CD4-positive, alpha-beta T cell treated with Interleukin-17A for 1 hour (primary cell): ENCODE measurements around the gene BLMH.
A peak's percentile ranks its signal among the peaks of the same experiment; 100 is the strongest.

Source experiments
- DNase-seq: peaks from one replicate; pipeline ENCODE4 v3.0.0-alpha.2; 2020

BLMH gene

DNA sequence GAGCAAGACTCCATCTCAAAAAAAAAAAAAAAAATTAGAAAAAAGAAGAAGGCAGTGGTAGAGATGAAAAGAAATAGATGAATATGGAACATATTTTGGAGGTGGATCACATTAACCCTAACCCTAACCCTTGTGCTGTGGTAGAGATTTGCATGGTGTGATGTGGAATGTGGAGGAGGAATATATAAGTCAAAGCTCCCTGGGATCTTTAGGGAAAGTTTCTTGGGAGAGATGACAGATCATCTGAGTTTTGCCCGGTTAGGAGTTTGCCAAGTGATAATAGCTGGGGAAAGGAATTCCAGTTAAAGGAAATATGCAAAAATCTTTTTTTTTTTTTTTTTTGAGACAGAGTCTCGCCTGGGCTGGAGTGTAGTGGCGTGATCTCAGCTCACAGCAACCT, 13.0 kb upstream of the BLMH start:
- no peak for DNase-seq

DNA sequence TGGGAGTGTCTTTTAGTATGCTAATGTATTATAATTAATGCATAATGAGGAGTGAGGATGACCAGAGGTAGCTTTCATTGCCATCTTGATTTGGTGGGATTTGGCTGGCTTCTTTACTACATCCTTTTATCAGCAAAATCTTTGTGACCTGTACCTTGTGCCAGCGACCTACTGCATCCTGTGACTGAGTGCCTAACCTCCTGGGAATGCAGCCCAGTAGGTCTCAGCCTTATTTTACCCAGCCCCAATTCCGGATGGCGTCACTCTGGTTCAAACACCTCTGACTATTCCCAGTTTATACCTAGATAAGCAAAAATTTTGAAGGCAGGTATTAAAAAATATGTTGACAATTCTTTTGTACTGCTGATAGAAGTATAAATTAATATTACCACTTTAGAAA, 10.5 kb upstream of the BLMH start:
- DNase-seq: no peak

DNA sequence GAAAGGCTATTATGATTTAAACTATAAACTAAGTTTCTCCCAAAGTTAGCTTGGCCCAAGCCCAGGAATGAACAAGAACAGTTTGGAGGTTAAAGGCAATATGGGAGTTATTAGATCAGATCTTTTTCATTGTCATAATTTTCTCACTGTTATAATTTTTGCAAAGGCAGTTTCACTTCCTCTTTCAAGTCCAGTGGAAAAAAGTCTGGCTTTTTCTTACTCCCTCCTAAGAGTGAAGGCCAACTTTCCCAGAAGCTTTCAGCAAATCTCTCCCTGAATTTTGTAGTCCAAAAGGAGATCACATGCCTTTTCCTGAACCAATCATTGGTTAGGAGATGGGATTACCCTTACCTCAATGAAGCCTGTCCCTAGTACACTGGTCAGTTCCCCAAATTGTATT, 9.1 kb upstream of the BLMH start:
- DNase-seq: no peak

DNA sequence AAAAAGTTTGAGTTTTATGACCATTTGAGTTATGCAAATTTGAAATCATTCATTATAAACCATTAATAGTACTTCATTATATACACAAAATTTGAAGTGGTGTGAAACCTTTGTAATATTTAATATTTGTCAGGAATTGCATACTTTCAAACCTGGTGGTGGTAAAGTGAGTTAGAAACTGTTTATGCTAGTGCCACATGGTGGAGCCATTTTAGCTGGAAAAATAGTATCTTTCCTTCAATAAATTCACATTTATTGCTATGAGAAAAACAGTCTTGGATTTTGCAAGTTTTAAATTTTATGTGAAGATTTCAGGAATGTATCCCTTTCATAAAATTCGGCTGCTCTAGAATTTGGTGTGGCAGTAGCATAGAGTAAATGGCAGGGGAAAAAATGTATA, 7.3 kb upstream of the BLMH start:
- DNase-seq: no peak

DNA sequence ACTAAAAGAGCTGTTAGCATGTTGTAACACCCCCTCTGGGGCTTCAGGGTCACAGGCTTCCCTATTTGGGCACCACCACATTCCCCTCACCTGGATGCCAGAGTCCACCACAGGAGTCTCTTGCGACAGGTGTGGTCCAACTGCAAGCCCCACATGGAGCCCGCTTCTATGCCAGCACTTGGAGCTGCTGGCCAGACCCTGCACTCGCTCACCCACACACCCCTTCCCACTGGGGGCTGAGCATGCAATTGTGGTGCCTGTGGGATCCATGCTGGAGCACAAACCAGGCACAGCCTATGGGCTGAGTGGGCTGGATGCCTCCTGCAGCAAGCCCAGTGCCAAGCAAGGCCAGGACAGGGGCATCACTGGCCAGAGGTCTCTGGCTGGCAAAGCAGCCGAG, 6.0 kb upstream of the BLMH start:
- DNase-seq: no peak

DNA sequence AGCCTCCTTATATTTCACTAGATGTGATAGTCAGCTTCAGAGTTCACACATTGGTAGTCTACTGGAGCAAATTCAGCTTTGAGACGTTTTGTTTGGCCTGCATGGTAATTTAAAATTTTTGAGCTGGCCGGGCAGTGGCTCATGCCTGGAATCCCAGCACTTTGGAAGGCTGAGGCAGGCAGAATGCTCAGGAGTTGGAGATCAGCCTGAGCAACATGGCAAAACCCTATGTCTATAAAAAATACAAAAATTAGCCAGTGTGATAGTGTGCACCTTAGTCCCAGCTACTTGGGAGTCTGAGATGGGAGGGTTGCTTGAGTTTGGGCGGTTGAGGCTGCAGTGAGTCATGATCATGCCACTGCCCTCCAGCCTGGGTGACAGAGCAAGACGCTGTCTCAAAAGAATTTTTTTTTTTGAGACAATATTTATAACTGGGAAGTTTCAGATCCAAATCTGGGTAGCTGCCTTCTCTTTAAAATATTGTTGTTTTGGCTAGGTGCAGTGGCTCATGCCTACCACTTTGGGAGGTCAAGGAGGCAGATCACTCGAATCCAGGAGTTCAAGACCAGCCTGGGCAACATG, 4.8 kb upstream of the BLMH start:
- no peak for DNase-seq

DNA sequence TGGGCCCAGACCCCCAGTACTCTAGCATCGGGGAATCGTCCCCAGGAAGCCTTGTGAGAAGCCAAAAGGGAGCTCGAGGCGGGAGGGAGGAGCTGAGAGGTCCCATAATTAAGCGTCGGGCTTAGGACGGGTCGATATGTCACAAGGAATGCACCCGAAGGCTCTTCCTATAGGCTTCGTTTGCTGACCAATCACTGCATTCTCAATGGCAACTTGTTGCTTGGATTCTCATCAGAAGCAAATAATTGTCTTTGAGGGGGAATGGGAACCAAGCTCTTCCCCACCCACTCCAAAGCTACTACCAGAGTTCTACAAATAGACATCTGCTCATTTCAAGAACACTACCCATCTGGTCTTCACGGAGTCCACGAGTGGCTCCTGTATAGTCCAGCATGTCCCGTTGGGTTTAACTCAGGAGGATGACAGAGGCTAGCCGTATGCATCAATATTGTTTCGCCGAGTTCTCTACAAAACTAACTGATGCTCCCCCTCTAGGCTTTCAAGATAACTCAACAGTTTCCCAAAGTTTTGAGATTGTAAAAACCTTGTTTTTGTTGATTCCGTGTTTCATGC, 628 bp upstream of the BLMH start:
- no peak for DNase-seq

DNA sequence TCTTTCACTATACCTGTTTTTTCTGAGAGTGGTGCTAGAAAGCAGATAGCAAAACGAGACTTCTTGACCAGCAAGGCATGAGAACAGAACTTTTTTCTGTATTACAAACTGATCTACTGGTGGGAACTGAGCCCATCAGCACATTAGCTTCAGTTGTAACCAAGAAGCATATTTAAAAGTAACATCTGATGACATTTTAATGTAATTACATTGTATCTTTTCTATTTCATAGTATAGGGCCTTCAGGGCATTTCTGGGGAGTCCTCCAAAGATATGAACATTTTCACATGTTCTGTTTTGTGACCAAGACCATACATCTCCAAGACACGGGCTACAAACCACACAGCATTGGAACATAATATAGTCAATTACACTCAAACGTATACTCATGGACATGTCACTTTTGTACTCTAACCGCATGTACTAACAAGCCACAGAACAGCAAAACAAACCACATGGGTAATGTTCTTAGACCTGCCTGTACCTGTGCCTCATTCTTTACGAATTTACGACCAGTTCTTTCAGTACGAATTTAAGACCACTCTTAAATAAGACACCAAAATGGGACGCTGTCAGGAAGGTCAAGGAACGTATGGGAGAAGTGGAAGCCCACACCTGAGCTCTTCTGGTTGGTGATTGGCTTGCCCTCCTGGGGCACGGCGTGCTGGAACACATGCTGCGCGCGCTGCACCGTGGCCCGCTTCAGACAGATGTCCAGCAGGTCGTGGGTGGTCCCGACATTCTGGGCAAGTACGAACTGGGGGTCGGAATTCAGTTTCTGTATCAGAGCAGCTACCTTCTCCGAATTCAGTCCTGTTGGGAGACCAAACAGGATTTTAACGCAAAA, 825 bp downstream of the BLMH start:
- peak; percentile 29 for DNase-seq

DNA sequence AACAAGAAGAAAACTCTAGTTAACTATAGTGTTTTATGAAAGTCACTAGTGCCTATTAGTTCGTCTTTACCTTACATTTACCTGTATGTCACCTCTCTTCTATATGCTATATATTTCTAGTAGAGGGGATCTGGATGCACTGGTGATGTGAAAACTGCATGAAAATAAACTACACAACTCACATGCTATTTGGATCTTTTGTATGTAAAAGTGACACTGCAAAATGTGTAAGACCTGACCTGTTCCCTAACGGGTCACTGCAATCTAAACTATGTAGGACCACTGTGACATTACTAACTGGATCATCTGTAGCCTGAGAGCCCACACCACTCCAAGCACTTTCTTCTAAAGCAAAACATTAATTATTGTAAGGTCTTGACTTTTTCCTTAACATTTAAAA, 1.7 kb downstream of the BLMH start:
- no peak for DNase-seq

DNA sequence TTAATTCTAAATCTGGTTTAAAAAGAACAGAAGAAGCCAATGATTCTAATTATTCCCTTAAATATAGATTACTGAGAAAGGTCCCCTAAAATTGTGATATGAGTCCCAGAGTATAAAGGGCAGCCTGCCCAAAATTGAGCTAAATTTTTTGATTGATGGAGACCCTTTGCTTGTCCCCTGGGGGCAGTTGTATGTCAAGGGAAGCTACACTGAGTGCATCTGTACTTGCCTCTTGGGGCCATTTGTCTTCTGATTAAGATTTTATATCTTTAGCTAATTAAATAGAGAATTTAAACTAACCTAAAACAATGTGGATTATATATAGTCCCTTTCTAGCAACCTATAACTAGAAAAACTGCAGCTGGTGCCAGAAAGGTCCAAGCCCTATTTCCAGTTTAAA, 12.6 kb downstream of the BLMH start:
- no peak for DNase-seq

DNA sequence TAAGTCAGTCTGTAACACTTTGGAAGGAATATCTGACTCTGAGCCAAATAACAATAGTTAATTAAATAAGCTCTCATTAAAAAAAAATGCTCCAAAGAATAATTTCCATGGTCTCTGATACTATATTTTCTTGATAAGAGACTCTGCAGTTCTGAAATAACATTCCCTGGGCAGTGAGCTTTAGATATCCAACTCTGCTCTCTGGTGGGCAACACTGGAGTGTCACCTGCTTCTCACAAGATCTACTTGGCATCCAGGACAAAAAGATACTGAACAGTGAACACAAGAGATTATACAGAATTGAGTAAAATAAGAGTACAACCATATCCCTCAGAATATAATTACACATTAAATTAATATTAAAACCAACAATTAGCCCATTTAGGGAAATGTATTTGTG, 13.7 kb downstream of the BLMH start:
- peak; percentile 23 for DNase-seq

DNA sequence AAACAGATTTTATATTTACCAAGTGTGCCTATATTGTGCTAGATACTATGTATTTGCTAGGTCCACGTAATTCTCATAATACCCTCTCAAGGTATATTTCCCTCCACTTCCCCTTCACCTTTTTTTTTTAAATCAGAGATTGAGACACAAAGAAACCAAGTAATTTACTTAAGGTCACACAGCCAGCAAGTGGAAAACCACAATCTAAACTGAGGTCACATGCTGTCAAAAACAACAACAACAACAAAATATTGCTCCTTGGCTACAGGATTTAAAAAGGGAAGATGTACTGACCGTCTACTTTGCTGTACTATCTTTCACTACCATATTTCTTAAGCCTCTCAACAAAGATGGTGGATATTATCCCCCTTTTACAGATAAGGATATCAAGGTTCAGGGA, 15.8 kb downstream of the BLMH start:
- no peak for DNase-seq

DNA sequence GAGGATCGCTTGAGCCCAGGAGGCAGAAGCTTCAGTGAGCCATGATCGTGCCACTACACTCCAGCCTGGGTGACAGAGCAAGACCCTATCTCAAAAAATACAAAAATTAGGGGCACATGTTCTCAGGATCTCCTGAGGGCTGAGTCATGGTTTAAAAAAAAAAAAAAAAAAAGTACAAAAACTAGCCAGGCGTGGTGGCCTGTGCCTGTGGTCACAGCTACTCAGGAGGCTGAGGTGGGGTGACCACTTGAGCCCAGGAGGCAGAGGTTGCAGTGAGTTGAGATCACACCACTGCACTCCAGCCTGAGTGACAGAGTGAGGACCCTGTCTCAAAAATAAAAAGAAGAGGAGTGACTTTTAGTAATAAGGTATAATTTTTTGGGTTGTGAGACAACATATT, 16.9 kb downstream of the BLMH start:
- DNase-seq: no peak

DNA sequence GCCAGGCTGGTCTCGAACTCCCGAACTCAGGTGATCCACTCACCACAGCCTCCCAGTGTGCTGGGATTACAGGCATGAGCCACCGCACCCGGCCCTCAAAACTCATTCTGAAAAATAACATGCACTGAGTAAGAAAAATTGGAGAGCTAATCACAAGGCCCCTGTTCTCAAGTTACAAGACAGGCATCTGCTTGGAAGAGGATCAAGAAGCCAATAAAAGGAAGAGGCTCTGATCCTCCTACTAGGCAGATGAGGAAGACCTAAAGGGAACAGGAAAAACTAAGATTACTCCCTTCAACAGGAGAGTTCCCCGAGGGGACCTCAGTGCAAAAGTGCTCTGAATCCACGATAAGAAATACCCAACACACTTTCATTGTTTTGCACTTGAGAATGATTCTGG, 18.4 kb downstream of the BLMH start:
- DNase-seq: no peak

DNA sequence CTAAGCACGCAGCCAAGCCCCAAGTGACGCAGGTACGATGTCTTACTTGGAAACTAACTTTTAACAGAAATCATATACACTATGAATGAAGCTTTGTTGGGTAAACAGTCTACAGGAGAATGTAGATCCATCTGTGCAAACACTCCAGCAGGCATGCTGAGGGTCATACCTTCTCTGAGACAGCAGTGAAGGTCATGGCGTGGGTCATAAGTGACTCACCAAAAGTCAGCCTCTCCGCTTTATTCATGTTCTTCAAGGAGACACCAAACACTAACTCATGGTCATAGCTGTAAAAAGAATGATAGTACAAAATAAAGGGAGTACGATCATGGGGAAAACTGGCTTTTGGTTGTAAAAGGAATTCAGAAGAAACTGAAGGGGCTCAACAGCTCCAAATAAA, 20.6 kb downstream of the BLMH start:
- no peak for DNase-seq

DNA sequence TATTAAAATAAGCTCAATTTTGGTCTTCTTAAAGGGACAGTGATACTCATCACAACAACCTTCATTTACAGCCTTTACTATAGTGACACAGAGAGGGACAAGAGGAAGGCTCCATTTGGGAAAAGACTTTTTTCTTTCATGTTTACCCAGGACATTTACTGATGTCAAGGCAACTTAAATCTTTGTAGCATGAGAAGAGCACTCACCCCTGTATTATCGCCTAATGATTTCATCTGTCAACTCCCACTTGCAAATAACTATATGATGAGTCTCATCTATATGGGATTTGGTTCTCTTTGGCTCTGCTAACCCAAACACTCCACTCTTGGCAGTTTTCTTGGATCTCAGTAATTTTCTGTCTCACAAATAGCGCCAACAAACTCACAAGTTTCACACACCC, 24.1 kb downstream of the BLMH start:
- DNase-seq: no peak

DNA sequence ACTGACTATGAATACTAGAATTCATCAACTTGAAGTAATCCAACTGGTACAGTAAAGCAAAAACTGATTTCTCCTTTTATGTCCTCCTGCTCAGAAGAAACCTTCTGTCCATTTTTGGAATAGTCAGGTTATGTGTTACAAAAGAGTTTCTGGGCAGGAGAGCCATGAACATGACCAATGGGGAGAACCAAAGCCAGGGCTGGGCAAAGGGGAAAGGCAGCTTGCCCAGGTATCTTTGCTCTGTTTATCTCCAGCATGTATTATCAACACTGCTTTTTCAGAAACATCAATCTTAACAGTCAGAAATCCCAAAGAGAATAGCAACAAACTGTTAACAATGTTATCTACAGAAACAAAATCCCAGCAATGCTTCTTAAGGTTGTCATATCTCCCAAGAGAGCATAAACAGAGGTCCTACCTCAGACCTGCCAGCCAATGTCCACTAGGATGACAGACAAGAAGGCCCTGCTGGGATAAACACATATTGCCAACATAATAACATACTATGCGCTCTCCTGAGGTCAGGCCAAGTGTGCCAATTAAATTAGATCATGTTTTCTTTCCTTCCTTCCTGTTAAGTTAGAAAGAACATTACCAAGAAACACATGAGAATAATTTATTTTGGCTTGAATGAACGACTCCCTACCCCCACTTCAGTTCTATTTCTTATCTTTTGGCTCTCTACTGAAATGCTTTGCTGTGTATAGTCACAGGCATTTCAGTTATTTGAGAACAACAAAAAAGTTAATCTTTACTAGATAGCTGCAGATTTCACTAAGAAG, 28.0 kb downstream of the BLMH start:
- DNase-seq: no peak

DNA sequence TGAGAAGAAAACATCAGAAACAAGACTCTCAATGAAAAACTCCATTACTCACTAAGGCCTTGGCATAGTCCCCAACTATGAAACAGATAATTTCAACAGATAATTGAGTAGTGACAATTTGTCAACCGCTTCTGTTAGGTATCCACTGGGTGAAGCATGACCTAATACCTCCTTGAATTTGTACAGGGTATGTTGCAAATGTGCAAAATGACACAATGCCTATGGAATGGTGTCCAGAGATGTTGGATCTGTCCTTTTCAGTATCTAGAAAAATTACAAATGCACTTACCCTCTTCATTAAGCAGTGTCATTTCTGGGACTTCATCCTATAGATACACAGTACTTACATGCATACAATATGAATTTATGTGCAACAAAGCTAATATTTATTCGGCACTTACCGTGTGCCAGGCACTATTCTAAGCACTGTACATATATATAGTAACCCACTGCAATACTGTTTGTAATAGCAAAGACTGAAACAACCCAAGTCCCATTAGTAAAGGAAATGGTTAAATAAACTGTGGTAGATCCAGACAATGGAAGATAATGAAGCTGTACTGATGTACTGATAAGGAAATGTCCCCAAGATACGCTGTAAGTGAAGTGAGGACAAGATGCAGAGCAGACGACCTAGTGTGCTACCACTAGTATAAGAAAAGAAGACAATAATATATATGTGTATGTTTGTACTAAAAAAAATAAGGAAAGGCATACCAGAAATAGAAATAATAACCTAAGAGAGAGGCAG, 34.8 kb downstream of the BLMH start:
- no peak for DNase-seq

DNA sequence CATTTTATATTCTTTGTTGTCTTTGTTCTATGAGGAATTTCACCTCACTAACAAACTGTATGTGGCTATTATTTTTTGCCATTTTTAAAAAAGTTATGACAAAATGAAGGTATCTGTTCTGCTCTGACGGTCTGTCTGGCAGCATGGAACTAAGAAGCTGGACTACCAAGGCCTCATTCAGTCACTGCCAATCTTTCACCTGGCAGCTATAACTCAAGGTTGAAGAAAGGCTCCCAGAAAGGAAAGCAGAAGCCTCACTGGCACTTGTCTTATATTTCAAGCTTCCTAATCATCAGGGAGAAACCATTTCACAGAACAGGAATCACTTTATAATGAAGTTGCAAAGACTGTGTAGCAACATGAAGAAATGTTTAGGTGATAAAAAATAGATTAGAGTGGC, 37.6 kb downstream of the BLMH start:
- no peak for DNase-seq

DNA sequence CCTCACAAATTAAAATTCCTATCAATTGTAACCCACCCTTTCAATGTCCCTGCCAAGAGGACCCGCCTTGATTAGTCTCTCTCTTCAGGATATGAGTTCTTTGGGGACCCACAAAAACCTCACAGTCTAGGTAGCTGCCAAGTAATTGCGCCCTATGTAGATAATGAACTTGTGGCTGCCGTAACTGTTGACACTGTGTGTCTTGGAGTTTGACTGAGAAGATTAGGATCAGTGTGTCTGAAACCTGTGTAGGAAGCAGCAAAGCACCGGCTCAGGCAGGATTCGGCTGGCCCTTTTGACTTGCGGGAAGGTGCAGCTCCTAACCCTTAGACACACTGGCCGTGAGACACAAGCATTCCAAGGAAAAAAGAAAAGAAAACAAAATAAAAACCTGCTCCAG, 38.4 kb downstream of the BLMH start:
- no peak for DNase-seq

DNA sequence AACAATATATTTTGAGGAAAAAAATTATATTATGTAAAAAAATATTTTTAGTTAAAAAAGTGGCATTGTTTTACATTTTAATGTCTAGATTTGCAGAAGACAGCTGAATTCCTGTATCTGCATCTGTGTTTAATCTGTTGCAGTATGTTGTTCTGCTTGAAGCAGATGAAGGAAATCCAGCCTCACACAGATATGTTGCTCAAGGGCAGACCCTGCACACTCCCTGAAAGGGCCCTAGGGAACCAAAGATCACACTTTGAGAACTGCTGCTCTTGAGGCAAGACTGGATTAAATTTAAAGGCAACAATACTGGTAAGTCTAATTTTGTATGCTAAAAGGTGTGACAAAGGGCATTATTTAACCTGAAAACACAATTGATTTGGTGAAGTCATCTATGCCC, 39.8 kb downstream of the BLMH start:
- DNase-seq: no peak

DNA sequence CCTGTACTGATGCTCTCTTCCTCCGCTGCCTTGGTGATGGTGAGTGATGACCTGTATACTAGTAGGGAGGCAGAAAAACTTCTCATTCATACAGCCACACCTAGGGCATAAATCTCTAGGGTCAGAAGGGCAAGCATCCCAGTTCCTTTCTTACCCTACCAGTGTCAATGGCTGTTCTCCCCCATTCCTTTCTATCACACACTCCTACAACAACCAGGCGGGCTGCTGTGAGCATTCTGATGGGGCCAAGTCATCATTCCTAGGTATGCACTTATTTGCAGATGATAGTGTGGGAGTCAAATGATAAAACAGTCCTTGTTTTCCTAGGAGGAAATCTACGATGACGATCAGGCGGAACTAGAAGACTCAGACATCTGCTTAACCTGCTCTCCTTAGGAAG, 42.3 kb downstream of the BLMH start:
- no peak for DNase-seq

DNA sequence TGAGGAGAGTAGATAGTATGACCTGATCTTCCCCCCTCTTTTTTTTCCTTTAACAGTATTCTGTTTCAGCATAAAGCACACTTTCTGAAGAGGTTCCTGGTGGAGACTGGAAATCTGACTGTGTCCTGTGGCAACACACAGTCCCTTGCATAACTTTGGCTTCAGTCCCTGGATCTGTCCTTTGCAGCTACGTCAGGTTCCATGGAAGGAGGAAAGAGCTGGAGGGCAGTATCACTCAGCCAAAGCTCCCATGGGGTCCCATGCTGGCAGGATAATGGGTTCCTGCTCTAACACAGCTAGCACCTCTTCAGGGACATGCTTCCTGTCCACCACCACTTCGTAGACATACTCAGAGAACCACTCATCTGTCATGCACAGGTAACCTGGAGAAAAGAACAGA, 43.0 kb downstream of the BLMH start:
- no peak for DNase-seq
